Fibroblast of the conjunctiva (primary cell): ENCODE measurements around the gene RTL10.
A peak's percentile ranks its signal among the peaks of the same experiment; 100 is the strongest.

Experiments
- DNase-seq: peaks from one replicate; pipeline ENCODE4 v3.0.0-alpha.2; 2010; ENCODE audit warnings: low read depth

RTL10 gene

DNA sequence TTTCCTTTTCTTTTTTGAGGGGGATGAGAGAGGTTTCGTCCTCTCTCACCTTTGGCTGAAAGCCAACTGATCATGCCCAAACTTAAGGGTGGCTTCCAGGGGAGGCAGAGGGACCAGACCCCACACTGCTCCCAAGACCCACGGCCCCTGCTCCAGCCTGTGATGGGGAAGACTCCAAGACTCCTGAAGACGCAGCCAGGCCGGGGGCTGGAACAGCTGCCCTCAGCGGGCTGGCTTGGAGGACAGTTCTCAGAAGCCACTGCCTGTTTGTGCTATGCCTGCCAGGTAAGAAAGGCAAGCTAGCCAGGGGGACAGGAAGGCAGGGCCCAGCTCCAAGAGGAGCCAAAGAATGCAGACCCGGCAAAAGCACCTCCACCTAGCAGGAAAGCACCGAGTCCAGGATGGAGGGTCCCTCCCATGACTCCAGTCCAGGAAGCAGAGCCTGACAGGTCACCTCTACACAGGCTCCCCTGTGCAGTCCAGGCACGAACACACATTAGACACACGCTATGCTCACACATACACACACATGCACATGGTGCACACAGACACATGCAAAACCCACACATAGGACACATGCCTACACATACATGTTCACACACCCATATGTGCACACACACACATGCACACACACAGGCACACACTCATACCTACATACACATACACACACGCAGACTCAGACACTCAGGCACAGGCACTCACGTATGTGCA is 31.3 kb downstream of the RTL10 start:
- DNase-seq, result no peak

DNA sequence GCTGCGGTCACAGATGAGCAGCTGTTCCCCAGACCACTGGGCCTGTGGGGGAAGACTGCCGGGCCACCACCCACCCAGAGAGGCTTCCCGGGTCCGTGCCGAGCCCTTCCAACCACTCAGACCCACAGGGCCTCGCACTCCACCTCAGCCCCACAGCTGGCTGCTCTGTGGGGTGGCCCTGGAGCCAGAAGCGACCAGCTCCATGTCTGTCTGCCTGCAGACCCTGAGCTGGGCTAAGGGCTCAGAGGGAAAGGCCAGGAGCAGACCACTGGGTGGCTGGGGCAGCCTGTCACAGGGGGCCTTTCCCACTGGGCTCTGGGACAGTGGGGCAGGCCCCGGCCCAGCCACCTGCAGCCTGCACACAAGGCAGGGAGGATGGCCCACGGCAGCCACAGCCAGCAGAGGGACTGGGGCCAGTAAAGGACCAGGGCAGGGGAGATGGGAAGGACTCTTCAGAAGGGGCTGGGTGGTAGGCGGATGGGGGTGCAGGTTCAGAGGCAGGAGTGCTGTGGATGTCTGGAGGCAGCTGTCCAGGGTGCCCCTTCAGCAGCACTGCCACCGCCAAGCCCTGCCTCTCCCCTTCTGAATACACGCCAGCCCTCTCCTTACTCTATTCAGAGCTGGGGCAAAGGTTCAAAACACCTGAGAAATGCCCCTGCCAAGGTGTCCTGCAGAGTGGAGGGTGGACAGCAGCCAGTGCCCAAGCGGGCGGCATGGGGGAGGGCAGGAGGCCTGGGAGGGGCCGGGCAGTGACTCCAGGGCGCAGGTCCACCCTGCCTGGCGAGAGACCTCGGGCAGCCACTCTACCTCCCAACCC is 32.2 kb downstream of the RTL10 start:
- no peak for DNase-seq

- no peak for DNase-seq
These were observed 33.0 kb downstream of the RTL10 start for GRCh38 chr22:19821523-19822300.

DNA sequence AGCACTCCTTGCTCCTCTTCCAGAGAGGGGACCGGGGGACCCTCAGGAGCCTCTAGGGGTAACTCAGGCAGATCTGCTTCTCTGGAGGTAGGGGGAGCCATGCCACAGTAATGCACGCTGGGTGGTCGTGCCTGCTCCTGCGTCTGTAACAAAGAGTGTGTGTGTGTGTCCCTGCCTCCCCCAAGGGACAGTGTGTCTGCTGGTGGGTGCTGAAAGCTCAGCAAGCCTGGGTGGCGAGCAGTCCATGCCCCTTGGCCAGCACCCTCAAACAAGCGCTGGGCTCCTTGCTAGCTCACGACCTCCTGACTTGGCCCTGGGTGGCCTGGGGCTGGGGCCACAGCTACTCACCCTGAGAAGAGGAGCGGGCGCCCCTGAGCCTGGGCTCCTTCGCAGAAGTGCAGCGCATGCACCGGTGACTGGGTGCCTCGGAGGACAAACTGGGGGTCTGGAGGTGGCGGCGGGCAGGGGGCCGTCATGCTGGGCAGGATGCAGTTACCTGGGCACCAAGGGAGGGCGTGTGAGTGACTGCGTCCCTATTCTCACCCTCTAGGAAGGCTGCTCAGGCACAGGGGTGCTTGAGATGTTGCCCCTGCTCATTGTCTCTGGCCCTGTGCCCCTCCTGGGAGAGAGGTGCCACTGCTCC is 33.7 kb downstream of the RTL10 start:
- no peak for DNase-seq

DNA sequence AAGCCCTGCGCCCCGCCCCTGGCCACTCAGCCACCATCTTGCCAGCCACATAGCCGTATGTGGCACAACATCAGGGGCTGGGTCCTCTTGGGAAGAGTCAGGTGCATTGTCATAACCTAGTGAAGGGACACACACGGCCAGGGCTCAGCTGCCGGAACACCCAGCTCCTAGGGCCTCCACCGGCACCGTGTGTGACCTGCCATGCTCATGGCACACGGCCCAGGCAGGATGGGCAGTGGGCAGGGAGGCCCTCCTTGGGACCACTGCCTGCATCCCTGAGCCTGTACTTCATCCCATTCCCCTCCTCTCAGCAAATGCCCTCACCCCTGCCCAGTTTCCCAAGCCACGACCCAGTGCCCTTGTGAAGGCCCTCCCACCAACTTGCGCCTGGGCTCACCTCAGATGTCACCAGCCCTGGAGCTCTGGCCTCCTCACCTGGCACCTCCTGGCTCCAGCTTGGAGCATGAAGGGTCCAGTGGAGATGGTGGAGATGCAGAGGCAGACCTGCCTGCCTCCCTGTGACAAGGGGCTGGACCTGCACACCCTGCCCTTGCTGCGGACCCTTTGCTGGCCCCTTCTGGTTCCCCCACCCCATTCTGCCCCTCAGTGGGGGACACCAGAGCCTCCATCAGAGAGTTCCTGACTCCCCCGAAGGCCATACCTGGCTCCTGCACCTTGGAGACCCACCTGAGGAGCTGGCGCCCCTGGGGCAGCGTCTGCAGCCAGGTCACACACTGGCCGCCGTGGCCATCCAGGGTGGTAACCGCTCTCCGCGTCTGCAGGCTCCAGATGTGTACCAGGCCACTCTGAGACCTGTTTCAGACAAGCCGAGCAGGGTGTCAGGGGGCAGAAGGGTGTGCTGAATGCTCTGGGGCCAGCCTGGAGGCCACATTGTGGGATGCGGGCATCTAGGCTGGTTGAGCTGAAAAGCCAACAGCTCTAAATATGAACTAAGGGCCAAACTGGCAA is 34.5 kb downstream of the RTL10 start:
- DNase-seq, result no peak

DNA sequence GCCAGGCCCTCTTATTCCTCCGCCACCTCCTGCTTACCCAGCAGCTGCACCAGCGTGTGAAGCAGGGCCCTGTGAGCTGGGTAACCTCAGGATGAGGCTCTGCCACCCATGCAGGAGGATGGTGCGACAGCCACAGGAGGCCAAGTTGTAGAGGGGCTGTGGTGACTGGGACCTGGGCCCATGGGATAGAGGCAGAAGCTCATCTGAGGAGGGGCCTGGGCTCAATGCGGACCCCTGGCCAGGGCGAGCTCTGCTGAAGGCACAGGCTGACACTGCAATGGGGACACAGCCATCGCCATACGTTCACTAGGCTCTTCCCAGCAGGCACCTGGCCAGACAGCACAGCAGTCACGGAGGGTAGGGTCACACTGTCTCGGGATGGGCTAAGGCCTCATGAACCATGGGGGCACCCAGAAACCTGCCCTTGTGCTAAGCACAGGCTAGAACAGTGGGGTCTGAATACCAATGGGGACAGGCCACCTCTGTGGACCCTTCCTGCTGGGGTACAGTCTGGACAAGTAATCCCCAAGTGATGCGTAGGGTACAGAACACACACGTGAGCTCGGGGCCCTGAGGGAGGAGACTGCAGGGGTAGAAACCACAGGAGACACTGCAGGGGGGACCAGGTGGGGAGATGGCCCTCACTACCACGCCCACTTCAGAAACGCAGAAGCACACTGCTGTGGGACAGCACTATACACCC is 35.3 kb downstream of the RTL10 start:
- no peak for DNase-seq

DNA sequence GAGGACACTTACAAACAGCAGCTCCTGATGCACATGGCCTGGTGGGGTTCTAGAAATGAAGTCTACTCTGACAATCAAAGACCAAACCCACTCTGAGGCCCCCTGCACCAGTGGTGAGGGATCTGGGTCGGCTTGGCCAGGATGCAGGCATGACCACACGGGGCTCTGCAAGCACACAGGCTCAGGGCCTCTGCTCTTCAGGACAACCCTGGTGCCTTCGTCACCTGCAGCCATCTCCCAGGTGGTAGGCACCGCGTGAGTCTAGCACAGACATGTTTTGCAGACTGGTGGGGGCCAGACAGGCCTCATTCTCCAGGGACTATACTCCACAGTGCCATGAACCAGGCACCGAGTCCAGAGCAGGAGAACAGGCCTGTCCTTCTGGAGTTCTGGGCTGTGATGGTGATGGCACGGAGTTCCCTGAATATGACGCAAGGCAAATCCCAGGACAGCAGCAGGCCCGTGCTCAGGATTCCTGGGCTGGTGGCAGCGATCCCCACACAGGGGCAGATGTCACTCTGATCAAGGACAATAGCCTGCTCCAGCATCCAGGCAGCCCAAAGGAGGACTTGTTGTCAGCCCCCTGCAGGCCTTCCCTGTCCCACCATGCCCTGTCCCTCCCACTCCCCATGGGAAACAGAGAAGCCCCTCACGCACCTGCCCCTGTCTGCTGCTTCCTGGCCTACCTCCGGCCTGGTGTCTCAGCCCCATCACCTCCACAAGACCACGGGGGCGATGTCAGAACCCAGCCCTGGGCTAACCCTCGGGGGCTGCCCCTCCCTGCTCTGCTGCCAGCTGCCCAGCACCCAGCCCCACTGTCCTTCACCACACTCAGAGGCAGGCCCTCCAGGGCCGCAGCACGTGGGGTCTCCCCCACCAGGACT is 36.1 kb downstream of the RTL10 start:
- no peak for DNase-seq

DNA sequence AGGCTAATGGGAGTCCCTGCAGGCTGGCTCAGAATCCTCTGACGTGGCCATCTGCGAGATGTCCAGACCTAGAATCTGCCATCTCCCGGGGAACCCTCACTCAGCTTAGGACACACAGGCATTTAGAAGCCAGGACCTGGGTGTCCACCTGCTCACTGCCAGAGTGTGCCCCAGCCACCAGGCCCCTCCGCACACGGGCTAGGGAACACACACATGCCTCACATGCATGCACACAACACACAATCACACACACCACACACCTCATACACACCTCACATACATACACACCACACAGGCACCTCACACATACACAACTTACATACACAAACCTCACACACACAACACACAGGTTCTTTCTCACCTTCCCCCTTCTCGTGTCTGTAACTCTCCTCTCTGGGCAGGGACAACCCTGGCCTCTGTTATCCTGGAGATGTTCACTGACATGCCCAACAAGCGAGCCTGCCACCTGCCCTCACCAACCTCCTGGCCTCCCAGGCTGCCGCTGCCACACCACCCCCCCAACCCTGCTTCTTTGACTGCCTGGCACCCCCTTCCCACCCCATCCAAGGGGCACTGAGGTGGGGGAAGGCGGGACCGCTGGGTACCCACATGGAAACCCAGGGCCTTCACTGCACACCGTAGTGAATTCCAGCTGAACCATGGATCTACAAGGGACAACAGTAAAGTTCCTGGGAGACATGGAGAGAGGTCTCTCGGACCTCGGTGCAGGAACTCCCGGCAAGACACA is 38.1 kb downstream of the RTL10 start:
- DNase-seq, result no peak

DNA sequence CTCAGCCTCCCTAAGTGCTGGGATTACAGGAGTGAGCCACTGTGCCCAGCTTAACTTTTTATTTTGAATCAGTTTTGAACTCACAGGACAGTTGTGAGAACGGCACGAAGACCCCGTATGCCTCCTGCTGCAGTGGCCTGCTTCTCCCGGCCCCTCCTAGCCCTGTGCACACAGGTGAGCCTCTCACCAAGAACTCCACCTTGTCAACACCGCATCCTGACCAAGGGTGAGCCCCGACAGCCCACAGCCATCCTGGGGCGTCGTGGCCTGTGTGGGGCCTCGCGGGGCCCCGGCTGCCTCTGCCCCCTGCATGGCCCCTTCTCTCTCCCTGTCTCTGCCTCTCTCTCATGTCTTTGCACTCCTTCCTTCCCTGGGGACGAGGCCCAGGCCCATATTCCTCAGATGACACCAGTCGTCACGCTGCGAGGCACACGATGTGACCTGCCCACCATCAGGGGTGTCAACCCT is 38.8 kb downstream of the RTL10 start:
- DNase-seq, result no peak

DNA sequence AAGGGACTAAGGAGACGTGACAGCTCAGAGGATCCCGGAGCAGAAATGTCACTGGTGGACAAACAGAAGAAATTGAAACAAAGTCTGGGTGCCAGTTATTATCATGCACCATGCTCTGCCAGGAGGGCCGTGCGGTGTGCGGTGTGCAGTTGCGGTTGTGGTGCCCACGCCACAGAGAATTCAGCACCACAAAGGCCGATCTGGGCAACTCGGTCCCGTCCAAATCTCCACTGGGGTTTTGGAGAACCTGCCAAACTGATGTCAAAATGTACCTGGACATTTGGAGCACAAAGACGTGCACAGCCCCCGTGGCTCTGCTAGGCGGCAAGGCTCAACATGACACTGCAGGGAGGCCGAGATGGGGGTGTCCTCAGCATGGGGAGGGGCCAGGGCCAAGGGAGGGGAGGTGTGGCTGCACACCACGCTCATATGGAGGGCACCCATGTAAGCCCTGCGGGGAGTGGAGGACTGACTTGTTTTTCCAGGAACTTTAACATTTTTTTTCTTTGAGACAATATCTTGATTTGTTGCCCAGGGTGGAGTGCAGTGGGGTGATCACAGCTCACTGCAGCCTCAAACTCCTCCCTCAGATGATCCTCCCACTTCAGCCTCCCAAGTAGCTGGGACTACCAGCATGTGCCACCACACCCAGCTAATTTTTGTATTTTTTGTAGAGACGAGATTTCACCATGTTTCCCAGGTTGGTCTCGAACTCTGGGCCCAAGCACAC is 39.4 kb downstream of the RTL10 start:
- no peak for DNase-seq

DNA sequence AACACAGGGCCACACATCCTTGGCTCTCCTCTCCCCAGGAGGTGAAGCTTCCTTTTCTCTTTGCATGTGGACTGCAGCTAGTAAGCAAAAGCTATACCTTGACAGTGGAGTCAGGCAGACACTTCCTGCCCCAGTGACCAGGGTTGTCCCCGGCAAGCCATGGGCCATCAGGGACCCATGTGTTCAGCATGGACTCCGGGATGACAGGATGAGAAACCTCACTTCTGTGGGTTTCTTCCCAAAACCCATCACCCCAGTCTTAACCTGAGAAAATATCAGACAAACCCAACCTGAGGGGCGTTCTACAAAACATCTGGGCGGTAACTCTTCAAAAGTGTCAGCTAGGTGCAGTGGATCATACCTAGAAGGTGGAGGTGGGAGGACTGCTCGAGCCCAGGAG is 40.2 kb downstream of the RTL10 start:
- DNase-seq, result no peak

- DNase-seq, result no peak
These were observed 41.8 kb downstream of the RTL10 start for GRCh38 chr22:19812910-19813309.

DNA sequence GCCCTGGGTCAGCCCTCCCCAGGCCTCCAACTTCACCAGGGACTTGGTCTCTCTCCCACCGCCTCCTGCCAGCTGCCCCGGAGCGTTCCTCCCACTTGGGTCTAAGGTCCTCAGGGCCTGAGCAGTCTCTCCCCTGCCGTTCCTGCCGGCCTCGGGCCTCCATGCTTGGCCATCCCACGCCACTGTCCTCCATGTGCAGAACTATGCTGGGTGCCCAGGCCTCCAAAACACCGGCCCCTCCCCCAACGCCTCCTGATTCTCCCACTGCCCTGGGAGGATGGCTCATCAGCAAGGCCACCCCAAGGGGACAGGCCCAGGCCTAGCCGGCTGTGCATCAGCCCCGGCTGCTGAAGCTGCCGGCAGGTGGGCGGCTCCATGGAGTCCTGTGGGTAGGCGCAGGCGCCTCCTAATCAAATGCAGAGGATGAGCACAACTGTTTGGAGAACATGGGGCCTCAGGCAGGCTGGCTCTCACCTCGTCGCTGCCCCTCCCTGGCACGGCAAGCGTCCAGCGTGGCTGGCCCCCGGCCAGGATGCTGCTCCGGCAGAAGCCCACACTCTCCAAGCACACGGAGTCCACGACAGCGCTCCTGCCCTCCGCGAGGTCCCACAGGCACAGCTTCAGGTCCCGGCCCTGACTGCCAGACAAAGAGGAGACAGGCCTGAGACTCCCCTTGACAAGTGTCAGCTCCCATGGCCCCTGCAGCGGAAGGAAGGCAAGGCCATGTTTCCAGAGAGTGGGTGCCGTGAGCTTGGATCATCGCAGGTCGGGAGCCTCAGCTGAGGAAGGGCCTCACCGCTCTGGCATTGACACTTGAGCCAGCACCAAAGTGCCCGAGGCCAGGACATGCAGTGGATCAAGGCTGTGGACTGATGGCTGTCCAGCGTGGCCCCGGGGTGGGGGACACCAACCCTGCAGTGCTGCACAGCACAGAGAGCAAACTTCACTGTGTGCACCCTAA is 42.6 kb downstream of the RTL10 start:
- no peak for DNase-seq

- DNase-seq, result no peak
These were observed 43.5 kb downstream of the RTL10 start for GRCh38 chr22:19811211-19811621.

- peak; percentile 20 for DNase-seq
These were observed 44.1 kb downstream of the RTL10 start for GRCh38 chr22:19810381-19811201.

GRCh38 chr22:19809741-19810140 is 44.9 kb downstream of the RTL10 start:
- no peak for DNase-seq
